TTC549 (cell line): ENCODE measurements around the gene FRMD5.

Experiments used
- FAIRE-seq: peaks from 2 replicates; lab custom pipeline; 2012; peaks lifted over from hg19 to GRCh38; lab: Jason Lieb, UNC

FRMD5 gene

GRCh38 chr15:43922021-43922420, 273.1 kb downstream of the FRMD5 start:
- no peak for FAIRE-seq

- FAIRE-seq, result no peak
Measured at GRCh38 chr15:43920815-43921214, 274.3 kb downstream of the FRMD5 start.

GRCh38 chr15:43920254-43920600, 274.8 kb downstream of the FRMD5 start:
- FAIRE-seq, result no peak

DNA sequence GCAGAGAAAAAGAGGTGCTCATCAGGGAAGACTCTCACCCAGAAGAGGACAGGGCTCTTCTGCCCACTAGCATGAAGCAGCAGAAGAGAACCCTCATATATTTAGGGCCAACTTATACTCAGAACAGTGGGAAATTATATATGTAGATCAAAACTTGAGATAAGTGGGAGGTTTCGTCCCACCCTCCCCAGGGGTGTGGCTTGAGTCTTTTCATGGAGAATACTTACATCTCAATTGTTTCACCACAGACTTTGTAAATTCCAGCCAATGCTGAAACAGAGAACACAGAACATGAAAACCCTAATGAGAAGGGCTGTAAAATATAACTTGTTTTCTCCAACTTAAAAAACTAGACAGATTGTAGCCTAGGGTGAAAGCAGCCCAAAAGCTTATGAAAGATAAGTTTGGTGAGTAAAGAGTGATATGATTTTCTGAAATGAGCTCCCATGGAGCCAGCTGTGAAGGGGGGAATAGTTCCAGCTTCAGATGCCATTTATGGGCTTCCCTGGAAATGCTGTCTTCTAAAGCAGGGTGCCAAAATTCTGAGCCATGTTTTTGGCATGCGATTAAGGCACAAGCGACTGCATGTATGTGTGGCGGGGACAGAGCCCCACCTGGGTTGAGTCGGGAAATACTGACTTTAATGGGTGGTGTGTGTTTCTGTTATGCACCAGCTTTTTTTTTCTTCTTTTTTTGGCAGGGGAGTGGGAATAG, 275.4 kb downstream of the FRMD5 start:
- FAIRE-seq, result no peak

DNA sequence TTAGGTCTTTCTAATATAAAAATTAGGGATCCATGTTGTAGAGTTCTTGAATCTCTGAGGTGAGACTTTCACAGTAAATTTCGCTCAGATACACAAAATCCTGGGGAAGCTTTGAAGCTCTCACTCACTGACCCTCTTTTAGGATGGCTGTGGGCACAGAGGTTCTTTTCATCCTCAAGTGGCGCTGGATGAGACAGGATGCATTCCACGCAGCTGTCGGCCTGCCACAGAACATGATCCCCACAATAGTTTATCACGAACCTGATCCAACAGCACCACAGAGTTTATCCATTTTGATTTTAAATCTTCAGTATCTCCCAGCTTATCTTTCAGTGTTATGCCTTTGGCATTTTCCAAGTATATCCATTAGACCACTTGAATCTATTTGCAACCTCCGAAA, 276.4 kb downstream of the FRMD5 start:
- FAIRE-seq, result no peak

DNA sequence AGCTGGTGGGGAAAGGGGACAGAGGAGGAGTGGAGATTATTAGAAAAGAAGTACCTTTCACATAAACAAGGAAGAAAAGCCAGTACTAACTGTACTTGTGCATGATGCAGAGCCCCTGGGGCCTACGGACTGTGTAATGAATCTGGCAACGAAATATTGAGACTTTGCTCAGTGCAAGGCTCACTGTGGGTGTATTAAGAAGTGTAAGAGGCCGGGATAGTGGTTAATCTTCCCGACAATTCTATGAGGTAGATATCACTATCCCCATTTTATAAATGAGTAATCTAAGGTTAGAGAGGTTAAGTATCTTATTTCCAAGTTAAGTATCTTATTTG, 278.8 kb downstream of the FRMD5 start:
- no peak for FAIRE-seq

- FAIRE-seq, result no peak
Measured at GRCh38 chr15:43915631-43916325, 279.3 kb downstream of the FRMD5 start.

DNA sequence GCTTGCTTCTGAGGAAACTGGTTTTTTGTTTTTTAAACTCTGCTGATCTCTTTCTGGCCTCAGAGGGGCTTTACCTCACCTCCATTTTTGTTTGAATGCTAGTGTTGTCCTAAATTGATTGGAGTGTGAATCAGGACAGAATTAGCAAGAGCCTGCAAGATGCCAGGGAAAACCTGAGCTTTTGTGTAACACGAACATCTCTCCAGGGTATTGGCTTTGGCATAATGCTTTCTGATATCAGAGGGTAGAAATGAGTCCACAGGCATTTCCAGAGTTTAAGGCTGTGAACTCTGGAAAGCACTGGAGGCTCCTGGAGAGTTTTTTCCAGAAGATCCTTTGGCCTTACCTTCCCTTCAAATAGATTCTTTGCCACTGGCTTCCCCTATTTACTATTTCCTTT, 281.1 kb downstream of the FRMD5 start:
- no peak for FAIRE-seq

DNA sequence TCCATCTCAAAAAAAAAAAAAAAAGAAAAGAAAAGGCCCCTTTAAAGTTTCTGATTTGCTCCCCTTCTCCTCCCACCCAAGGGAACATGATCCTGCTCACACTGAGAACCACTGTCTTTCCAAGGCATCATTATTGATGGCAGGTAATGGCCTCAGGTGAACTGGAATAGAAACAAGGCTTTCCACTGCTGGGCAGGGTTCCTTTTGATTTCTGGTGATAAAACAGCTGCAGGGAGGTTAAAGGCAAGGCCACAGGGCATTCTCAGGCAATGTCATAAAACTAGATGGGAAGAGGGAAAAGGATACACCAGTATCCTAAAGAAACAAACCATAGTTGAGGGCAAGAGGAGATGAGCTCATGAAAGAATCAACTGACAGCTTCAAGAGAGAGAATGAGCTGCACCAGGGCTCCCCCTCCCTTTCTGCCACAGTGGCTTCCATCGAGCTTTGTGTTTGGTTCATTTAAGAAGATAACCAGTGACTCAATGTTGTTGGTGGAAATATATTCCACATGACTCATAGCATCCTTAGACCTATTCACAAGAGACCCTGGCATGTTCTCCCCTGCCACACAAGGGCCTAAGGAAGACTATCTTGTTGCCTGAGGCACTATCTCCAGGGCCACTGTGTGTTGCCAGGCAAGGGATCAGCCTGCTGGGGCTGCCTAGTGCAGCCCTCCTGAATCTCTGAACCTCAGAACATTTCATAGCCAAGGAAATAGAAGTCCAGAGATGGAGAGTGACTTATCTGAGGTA, 281.9 kb downstream of the FRMD5 start:
- no peak for FAIRE-seq

DNA sequence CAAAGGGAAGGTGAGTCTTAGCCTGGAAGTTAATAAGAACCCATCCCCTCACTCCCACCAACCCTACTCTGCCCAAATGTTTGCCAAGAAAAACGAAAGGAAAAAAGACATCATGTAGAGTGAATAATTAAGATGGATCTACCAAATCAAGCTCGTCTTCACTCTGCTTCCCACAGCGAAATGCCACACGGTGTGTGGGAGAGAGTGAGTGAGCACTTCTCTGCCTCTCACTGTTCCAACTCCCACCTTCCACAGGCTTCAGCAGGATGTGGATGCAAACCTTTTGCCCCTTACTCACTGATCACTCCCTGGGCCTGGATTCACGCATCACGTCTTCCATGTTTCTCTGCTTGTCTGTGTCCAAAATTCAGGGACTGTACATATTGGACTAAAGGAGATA, 282.9 kb downstream of the FRMD5 start:
- no peak for FAIRE-seq

DNA sequence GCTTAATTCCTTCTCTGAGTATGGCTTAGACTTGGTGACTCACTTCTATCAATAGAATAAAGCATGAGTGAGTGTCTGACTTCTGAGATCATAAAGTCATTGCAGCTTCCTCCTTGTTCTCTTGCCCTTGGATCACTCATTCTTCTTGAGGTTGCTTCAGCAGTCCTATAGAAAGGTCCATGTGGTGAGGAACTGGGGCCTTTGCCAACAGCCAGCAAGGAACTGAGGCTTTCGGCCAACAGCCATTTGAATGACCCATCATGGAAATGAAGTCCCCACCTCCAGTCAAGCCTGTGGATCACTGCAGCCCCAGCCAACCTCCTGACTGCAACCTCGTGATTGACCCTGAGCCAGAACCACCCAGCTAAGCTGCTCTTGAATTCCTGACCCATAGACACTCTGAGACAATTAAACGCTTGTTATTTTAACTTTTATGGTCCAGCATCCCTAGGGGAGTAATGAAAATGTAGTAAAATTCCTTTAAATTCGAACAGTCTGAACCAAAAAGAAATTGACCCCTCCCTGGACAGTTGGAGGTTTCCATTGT, 283.8 kb downstream of the FRMD5 start:
- no peak for FAIRE-seq

GRCh38 chr15:43908516-43909050, 286.5 kb downstream of the FRMD5 start:
- FAIRE-seq, result no peak

GRCh38 chr15:43905755-43906154, 289.3 kb downstream of the FRMD5 start:
- no peak for FAIRE-seq

DNA sequence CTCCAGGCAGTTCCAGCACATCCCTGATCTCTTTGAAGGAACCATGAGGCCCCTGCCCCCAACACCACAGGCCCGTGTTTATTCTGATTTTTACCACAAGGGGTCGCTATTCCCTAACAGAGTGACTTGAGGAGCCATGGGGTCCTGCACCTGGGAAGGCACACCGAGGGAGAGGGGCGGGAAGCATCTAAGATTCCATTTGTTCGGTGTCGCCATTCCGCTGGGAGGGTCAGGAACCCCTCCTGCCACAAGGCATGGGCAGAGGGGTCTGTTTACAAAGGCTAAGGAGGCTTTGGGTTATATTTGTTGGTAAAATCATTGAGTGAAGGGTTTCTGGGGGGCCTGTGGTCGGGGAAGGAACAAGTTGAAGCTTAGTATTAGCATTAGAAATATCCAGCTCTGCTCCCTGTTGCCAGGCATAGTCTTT, 291.2 kb downstream of the FRMD5 start:
- FAIRE-seq, result no peak

GRCh38 chr15:43901495-43901894, 293.6 kb downstream of the FRMD5 start:
- no peak for FAIRE-seq

DNA sequence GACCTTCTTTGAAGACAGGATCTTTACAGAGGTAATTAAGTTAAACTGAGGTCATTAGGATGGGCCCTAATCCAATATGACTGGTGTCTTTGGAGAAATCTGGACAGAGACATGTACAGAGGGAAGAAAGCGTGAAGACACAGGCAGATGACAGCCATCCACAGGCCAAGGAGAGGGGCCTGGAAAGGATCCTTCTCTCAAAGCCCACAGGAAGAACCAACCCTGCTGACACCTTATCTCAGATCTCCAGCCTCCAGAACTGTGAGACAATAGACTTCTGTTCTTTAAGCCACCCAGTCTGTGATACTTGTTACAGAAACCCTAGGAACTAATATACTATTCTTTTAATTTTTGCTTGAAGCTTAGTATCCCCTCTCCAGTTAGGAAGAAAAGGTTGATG, 294.1 kb downstream of the FRMD5 start:
- FAIRE-seq, result no peak

DNA sequence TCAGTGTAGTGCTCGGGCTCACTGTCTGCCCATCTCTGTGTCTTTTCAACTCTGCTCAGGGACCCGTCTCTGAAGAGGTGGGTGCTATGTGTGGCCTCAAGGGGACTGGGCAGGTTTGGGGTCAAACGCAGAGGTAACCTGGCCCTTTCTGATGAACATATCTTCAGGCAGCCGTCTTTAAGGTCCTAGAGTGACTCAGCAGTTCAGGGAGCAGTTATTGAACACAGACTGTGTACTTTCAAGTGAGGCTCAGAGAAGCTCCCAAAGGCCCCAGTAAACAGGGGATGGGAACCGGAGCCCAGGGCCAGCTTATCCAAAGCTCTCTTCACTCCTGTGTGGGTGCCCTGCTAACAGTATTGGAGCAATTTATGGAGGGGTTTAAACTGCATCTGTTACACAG, 295.1 kb downstream of the FRMD5 start:
- no peak for FAIRE-seq

GRCh38 chr15:43898891-43899290, 296.2 kb downstream of the FRMD5 start:
- no peak for FAIRE-seq

- no peak for FAIRE-seq
Measured at GRCh38 chr15:43896543-43896942, 298.5 kb downstream of the FRMD5 start.

DNA sequence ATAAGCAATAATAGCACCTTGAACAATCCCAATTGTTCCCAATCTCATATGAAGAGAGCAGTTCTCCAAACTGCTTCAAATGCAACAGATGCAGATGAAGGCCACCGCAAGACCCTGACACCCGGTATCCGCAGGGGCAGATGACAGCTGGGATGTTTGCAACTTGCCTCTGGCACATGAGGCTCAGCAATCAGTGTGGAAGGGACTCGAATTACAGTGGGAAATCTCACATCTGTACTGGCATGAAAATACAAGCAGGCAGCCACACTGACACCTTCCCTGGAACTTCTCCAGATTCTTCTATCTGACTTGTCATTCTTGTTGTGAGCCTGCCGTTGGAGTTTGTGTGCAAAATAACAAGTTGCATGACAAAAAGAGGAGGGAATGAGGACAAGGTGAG, 299.5 kb downstream of the FRMD5 start:
- FAIRE-seq, result no peak

GRCh38 chr15:43893956-43894355, 301.1 kb downstream of the FRMD5 start:
- no peak for FAIRE-seq

DNA sequence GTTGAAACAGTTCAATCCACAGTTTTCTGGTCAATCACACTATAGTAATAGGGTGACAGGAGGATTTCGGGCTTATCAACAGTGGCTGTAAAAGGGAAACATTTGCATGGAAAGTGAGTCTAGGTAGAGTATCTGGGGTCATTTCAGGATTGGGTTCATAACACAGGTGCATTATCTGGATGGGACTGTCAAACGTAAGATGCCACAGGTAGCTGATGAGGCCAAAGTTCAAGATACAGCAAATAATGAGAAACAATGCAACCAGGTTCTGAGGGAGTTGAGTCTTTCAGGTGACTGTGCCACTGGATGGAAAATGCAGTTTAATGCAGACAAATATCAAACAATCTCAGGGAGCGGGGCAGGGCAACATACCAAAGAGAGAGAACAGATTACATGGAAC, 306.0 kb downstream of the FRMD5 start:
- no peak for FAIRE-seq

DNA sequence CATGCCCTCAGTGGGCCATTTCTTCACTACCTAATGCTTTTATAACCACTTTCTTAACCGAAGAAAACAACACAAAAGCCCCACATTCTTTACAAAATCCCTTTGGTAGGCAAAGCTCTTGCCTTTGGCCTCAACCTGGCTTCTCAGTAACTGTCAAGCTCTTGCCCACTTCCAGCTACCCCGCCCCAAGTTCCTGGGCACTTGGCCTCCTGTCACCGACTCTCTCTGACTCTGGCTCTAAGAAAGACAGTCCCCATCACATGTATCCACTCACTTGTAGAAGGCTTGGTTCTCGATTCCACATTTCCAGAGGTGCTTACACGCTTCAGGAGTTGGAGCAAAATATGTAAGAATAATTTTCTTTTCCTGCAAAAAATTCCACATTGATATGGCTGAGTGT, 307.2 kb downstream of the FRMD5 start:
- FAIRE-seq, result no peak
